GM18517 (cell line): ENCODE data around the gene SEM1.
"Not testable (repeated sequence)": the region's sequence is repeated elsewhere in the genome, so short reads cannot be mapped to it uniquely, and the experiment has no call there.

Experiments
- ATAC-seq: cut with Tn5 transposase; IDR thresholded peaks from one replicate; pipeline ENCODE4 v1.9.1; 2021; ENCODE audit warnings: mild to moderate bottlenecking, moderate library complexity; ENCODE audit not compliant: unreplicated experiment

Gene SEM1

GRCh38 chr7:96707901-96708774 lies 1.5 kb downstream of the SEM1 start:
- no peak for ATAC-seq

GRCh38 chr7:96701258-96701657 lies 8.4 kb downstream of the SEM1 start:
- ATAC-seq, result no peak

- ATAC-seq, result no peak
These were observed 9.1 kb downstream of the SEM1 start for GRCh38 chr7:96700516-96700915.

GRCh38 chr7:96699219-96699871 lies 10.3 kb downstream of the SEM1 start:
- no peak for ATAC-seq

- ATAC-seq, result not testable (repeated sequence)
These were observed 11.2 kb downstream of the SEM1 start for GRCh38 chr7:96698449-96698848.

GRCh38 chr7:96697822-96698221 lies 11.8 kb downstream of the SEM1 start:
- ATAC-seq, result no peak

- ATAC-seq, result no peak
These were observed 14.1 kb downstream of the SEM1 start for GRCh38 chr7:96695581-96695980.

- no peak for ATAC-seq
These were observed 15.6 kb downstream of the SEM1 start for GRCh38 chr7:96694082-96694481.

- ATAC-seq, result no peak
These were observed 17.9 kb downstream of the SEM1 start for GRCh38 chr7:96691702-96692101.

GRCh38 chr7:96689414-96689813 lies 20.2 kb downstream of the SEM1 start:
- ATAC-seq, result no peak

- ATAC-seq, result peak; percentile 35
These were observed 23.3 kb downstream of the SEM1 start for GRCh38 chr7:96686305-96686704.

GRCh38 chr7:96685755-96686154 lies 23.9 kb downstream of the SEM1 start:
- peak; percentile 65 for ATAC-seq

- ATAC-seq, result peak; percentile 69
These were observed 24.3 kb downstream of the SEM1 start for GRCh38 chr7:96685353-96685752.

GRCh38 chr7:96679886-96680285 lies 29.8 kb downstream of the SEM1 start:
- no peak for ATAC-seq

GRCh38 chr7:96676919-96677318 lies 32.7 kb downstream of the SEM1 start:
- ATAC-seq, result no peak

- ATAC-seq, result no peak
These were observed 34.1 kb downstream of the SEM1 start for GRCh38 chr7:96675548-96675947.

- ATAC-seq, result no peak
These were observed 35.1 kb downstream of the SEM1 start for GRCh38 chr7:96674565-96674964.

GRCh38 chr7:96671854-96672253 lies 37.8 kb downstream of the SEM1 start:
- no peak for ATAC-seq

- no peak for ATAC-seq
These were observed 39.0 kb downstream of the SEM1 start for GRCh38 chr7:96670338-96671289.

- no peak for ATAC-seq
These were observed 39.8 kb downstream of the SEM1 start for GRCh38 chr7:96669812-96670211.

GRCh38 chr7:96667026-96667425 lies 42.6 kb downstream of the SEM1 start:
- ATAC-seq, result no peak
